ENCODE data around the gene YPEL2.

The YPEL2 gene

DNA sequence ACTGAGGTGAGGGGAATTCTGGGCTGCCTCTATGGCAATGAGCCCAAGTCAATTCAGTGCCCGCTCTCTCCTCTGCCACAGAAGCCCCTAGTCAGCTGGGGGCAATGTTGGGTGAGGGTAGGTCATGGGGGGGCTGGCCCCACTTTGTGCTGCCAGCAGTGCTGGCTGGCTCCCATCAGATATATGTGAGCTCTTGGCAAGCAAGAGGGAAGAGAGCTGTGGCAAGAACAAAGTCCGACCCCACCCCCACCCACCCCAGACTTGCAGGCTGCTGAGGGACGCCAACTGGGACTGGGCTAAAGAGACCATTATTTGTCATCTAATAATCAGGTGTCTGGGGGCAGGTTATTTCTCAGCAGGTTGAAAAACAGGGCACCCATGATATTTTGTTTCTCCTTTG, 89.4 kb downstream of the YPEL2 start:
- no peak for DNase-seq (ENCODE audit: low read depth, low spot score)

DNA sequence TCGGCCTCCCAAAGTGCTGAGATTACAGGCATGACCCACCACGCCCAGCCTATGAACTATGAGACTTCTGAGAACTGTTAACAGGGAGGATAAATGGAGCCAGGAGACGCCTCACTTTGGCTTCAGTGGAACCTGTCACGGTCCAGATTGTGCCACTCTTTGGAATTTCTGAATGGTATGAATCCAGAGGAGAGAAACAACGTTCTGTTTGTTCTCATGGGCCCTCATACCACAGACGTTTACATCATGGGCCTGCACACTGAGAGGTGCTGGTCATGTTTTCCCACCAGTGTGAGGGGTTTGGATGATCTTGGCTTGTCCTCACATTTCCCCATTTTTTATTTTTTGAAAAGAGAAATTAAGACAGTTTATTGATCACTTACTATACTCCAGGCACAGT, 90.3 kb downstream of the YPEL2 start:
- DNase-seq (ENCODE audit: low read depth, low spot score): no peak
- H3K4me3 ChIP-seq (ENCODE audit: low read length): no peak overlapping the region

More for the DNA sequence above, 89.4 kb downstream of the YPEL2 start:
- H3K4me3 ChIP-seq (ENCODE audit: low read length): no peak overlapping the region

DNA sequence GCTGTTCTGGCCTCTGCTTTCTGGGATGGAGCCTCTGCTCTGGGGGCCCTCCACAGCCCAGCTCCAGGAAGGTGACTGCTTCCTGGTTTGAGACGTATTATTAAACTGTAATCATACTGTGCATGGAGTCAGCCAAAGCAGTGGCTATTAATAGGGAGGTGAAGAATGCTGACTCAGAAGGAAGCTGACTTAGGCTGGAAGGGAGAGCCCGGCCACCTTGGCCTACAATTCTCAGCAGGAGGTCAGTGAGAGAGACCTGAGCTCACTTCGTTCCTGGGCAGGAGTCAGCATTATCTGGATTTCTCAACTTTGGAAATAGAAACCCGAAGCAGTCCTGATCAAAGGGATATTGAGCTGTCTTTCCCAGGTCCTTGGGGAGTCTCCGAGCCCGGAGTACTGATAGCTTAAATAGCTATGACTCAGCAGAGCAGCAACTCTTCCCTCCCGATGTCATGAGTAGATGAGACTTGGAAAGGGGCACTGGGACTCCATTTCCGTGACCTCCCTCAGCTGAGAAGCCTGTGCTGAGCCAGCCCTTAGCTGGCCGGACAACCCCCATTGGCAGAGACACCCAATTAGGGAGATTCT, 91.8 kb downstream of the YPEL2 start:
- no peak for DNase-seq (ENCODE audit: low read depth, low spot score)
- H3K4me3 ChIP-seq (ENCODE audit: low read length): no peak overlapping the region

DNA sequence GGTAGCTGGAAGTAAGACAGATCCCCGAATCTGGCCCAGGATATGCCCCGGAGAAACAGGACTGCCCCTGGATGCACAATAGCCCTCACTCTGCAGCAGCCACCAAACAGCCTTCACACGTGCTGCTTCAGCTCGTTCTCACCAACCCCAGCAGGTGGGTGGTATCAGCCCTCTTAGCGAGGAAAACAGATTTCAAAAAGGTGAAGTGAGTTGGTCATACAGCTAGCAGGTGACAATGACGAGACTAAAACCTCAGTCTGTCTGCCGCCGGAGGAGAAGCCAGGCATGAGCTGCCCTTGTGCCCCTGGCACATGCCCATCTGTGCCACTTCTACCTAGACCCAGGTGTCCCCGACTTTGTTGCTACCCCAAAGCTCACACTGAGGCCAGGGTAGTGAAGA, 92.4 kb downstream of the YPEL2 start:
- H3K4me3 ChIP-seq (ENCODE audit: low read length): no peak overlapping the region
- DNase-seq (ENCODE audit: low read depth, low spot score): no peak

DNA sequence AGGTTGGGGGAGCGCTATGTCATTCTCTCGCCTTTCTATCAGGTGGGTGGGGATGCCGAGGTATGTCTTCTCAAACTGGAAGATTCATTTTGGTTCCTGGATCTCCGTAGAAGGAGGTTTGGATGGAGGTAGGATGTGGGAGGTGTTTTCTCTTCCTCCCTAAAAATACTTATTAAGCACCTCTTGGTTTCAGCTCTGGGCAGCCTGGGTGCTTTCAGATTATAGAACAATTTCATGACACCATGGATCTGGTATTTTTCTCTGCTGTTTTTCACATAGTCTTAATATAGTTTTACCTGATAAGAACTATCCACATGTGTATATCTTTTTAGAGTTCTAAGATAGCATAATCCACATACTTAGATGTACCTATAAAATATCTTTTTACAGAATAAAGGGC, 92.9 kb downstream of the YPEL2 start:
- H3K4me3 ChIP-seq (ENCODE audit: low read length): no peak overlapping the region
- DNase-seq (ENCODE audit: low read depth, low spot score): no peak

DNA sequence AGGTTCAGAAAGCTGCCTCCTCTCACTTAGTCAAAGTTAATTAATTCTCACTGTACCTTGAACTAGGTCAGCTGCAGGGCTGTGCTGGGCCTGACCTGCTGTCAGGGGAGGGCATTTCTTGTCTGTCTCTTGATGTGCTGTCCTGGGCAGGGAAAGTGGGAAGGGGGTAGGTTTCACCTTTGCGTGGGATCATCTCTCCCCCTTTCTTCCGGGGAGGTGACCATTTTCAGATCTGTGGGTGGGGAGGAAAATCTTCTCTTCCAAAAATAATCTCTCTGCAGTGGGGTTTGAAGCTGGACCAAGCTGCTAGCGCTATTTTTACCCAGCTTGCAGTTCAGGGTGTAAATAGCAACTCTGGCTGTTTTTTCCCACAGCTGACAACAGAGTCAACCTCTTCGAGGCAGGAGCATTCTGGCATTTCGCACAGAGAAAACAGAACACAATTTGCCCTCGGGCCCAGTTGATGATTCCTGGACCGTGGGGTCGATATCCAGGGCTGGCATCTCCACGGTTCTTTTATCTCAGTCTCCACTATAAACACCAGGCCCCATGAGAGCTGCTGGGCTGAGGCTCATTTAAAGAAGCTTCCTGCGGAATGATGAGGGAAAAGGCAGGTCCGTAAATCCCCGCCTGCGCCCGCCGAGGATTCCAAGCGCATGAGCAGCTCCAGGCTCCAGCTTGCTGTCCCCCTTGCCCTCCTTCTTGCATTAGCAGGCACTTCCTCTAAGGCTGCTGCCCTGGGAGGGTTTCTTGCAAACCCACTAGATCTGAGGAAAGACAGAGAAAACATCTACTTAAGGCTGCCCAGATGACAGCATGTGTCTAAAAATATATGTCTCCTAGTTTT, 93.9 kb downstream of the YPEL2 start:
- H3K4me3 ChIP-seq (ENCODE audit: low read length): no peak overlapping the region
- DNase-seq (ENCODE audit: low read depth, low spot score): no peak

DNA sequence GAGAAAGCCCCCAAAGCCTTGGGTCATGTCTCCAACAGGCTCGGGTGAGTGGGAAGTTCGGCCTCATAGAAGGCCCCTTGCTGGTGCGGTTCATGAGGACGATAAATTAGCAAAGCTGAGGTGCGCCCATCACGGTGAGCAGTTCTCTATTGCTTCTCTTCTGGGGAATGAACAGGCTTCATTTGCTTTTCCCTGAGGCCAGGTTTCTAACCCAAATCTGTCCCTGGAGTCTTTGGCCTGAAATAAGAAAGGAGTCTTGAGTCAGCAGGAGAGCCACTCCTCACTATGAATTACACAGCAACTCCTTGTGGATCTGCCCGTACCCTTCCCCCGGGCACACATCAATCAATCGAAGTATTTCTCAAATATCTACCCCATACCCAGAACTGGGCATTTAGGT, 94.6 kb downstream of the YPEL2 start:
- no peak overlapping the region for H3K4me3 ChIP-seq (ENCODE audit: low read length)
- DNase-seq (ENCODE audit: low read depth, low spot score): no peak

DNA sequence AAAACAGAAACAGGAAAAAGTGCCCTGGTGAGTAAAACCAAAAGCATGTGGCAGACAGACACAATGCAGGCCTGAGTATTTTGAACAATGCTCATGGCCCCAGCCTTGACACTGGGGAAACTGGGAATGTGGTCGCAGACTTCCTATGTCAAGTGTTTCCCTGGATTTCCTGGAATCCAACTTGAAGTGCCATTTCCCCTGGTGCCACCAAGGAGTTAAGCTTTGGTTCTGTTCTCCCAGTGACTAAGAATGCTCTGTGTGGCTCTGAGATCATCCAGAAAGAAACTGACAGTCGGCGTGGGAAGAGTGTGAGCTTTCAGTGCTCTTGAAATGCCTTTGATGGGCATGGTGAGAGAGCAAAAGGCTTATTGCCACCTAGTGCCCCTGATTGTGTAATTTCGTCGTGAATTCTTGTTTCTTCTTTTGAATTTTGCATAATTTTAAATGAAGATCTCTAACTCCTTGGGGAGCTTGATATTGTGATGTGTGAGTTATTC, 96.0 kb downstream of the YPEL2 start:
- DNase-seq (ENCODE audit: low read depth, low spot score): no peak
- H3K4me3 ChIP-seq (ENCODE audit: low read length): no peak overlapping the region

DNA sequence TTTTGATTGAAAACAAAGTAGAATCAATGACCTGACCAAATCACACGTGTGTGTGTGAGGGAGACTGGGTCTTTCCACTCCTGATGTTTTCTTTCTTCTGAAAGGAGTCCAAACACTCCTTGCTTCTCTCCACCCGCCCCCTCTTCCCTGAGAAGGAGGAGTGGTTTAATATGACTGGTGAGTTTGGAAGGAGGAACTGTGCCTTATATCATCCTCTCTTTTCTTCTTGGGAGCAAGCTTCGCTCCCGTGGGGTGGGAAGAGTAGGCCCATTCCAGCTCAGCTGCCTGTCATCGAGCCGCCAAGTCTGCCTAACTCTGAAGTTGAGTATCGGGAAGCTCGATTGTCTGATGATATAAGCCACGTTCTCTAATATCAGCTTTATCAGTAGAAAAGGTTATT, 96.5 kb downstream of the YPEL2 start:
- no peak overlapping the region for H3K4me3 ChIP-seq (ENCODE audit: low read length)
- DNase-seq (ENCODE audit: low read depth, low spot score): no peak

DNA sequence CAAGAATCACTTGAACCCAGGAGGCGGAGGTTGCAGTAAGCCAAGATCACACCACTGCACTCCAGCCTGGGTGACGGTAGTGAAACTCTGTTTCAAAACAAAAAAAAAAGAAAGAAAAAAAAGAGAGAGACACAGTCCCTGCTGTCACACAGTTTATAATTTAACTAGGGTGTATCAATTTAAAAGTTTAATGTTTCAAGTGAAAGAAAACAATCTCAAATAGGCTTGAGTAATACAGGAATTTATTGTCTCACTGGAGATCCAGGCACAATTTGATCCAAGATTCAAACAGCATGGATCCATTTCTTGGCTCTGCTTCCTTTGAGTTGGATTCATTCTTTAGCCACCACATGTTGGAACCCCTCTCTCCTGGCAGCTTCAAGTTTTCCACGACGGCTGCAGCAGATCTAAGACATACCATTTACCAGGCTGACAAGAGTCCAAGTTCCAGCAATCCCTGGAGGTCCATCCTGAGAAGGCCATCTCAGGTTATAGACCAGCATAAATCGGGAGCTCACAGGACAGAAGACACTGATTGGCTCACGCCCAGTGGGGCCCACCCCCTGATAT, 97.5 kb downstream of the YPEL2 start:
- H3K4me3 ChIP-seq (ENCODE audit: low read length): no peak overlapping the region

DNA sequence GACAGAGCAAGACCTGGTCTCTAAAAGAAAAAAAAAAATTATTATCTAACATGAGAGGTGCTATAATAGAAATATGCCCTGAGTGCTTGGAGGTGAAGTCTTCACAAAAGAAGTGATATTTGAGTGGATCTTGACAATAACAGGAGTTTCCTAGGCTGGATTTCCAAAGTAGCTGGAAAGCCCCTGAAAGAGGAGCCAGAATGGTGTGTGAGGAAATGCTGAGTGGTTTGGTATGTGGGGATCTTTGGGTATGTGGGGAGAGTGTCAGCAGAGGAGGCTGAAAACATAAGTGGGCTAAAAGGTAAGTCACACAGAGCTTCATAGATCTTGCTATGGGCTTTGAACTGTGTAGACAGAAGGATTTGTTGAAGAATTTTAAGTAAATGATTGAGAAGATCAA, 100.1 kb downstream of the YPEL2 start:
- no peak for DNase-seq (ENCODE audit: low read depth, low spot score)
- no peak overlapping the region for H3K4me3 ChIP-seq (ENCODE audit: low read length)

More for the DNA sequence above, 97.5 kb downstream of the YPEL2 start:
- no peak for DNase-seq (ENCODE audit: low read depth, low spot score)

DNA sequence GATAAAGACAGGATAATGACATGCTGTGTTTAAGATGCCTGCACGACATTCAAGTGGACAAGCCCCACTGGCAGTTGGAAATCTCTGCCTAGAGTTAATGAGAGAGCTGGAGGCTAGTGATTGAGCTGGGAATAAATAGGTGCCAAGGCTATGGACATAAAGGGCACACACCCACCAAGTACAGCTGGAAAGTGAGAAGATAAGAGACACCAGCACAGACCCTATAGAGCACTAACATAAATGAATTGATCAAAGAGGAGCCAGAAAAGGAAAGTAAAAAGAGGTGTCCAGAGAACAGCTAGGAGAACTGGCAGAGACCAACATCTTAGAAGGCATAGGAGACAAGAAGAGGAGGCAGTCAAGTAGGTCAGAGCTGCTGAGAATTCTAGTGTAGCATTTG, 101.2 kb downstream of the YPEL2 start:
- H3K4me3 ChIP-seq (ENCODE audit: low read length): no peak overlapping the region
- DNase-seq (ENCODE audit: low read depth, low spot score): no peak

DNA sequence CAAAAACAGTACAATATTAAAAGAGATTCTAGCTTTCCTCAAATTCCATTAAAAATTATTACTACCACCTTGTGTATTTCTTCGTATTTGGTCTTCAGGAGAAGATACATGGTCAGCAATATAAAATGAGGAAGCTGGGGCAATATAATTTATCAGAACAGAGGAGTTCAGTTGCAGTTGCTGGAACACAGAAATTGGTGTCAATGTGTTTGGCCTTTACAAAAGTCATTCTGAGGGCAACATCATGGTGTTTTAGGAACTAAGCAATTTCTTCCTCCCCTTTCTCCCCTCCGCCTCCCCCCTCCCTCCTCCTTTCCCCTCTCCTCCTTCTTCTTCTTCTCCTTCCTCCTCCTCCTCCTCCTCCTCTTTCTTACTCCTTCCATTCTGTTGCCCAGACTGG, 102.1 kb downstream of the YPEL2 start:
- no peak overlapping the region for H3K4me3 ChIP-seq (ENCODE audit: low read length)
- no peak for DNase-seq (ENCODE audit: low read depth, low spot score)

DNA sequence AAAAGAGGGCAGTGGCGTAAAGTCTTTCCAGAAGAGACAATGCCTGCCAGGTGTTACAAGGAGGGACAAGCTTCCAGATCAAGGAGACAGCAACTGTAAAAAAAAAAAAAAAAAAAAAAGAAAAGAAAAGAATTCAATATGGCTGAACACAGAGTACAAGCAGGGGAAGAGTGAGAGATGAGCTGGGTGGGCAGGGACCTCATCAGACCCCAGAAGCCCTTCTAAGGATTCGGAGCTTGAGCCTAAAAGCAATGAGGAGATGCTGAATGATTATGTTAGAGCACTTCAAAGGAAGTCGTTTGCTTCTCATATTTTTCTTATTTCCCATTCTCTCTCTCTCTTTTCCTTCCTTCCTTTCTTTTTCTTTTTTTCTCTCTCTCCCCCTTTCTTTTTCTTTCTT, 103.0 kb downstream of the YPEL2 start:
- H3K4me3 ChIP-seq (ENCODE audit: low read length): no peak overlapping the region
- DNase-seq (ENCODE audit: low read depth, low spot score): no peak

DNA sequence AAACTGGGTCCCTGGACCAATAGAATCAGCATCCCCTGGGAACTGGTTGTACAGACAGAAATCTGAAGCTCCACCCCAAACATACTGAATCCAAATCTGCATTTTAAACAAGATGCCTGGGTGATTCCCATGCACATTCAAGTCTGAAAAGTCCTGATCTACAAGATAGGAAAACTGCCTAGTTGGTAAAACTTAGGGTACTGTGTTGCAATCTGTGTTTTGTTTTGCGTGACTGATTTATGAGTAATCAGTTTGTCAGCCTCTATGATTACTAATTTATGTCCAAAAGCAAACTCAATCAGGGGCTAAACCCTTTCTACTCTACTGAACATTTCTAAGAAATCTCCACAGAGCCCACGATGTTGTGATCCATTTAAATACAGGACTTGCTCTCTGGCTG, 103.8 kb downstream of the YPEL2 start:
- no peak for DNase-seq (ENCODE audit: low read depth, low spot score)
- no peak overlapping the region for H3K4me3 ChIP-seq (ENCODE audit: low read length)

DNA sequence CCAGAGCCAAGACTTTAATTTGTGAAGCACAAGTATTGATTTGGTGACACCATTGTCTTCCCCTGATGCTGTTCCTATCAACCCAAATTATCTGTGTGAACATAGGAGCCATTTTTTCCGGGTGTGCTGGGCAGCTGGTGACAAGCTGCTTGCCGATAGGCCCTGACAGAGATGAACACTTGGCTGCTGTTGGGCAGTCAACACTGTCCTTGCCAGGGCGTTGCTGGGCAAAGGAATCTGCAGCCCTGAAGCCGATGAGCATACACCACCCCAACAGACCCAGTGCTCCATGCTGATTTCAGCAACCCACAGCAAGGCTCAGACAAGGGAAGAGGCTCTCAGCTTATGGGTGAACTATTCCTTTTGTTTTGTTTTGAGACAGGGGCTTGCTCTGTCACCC, 105.4 kb downstream of the YPEL2 start:
- DNase-seq (ENCODE audit: low read depth, low spot score): no peak

DNA sequence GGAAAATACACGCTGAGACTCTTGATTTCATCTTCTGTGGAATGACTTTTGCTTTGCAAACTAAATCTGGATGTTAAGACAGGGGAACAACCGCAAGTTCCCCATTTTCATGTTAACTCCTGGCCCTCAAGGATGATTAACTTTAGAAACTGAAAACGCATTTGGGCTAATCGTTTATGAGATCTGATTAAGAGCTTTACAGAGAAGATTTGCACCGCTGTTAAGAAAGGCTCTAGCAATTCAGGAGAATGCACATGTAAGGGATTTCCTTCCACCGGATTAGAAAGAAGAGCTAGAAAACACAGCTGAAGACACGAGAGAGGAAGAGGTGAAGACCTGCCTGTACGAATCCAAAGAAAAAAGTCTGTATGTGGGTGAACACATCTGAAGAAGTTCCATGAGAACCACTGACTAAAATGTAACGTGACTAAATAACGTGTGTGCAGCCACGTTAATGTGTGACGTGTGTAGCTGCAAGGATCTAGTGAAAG, 106.4 kb downstream of the YPEL2 start:
- DNase-seq (ENCODE audit: low read depth, low spot score): no peak
- H3K4me3 ChIP-seq (ENCODE audit: low read length): no peak overlapping the region

More for the DNA sequence above, 105.4 kb downstream of the YPEL2 start:
- H3K4me3 ChIP-seq (ENCODE audit: low read length): no peak overlapping the region

DNA sequence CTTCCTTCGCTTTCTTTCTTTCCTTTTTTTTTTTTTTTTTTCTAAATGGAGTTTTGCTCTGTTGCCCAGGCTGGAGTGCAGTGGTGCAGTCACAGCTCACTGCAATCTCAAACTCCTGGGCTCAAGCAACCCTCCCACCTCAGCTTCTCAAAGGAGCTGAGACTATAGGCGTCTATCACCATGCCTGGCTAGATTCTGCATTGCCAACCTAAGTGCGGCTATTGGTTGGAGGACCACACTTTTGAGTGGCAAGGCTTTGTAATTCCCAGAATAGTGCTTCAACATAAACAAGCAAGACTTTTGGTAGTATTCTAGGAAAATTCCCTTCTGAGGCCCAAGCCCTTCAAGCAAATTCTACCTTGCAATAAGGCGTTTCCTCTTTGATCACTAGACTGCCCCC, 107.8 kb downstream of the YPEL2 start:
- DNase-seq (ENCODE audit: low read depth, low spot score): no peak
- H3K4me3 ChIP-seq (ENCODE audit: low read length): no peak overlapping the region

DNA sequence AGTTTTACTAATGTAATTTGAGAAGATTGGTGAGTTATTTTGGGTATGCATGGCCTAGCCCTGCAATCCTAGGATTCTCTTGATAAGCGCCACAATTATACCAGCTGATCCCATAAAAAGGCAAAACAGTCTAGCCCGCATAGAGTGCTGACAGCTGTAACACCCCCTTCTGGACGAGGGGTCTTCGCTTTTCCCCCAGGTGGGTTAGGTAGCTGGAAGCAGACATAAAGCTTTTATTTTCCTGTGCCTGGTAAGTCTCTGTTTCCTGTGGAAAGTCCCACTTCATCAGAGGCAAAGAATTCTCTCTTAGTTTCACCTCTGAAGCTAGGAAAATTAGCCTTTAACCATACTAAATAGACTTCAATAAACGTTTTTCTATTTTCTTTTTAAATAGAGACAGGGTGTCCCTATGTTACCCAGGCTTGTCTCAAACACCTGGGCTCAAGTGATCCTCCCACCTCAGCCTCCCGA, 108.3 kb downstream of the YPEL2 start:
- H3K4me3 ChIP-seq (ENCODE audit: low read length): no peak overlapping the region

More for the DNA sequence above, 108.3 kb downstream of the YPEL2 start:
- DNase-seq (ENCODE audit: low read depth, low spot score): no peak
